ENCODE data around the gene OR4P4.

DNA sequence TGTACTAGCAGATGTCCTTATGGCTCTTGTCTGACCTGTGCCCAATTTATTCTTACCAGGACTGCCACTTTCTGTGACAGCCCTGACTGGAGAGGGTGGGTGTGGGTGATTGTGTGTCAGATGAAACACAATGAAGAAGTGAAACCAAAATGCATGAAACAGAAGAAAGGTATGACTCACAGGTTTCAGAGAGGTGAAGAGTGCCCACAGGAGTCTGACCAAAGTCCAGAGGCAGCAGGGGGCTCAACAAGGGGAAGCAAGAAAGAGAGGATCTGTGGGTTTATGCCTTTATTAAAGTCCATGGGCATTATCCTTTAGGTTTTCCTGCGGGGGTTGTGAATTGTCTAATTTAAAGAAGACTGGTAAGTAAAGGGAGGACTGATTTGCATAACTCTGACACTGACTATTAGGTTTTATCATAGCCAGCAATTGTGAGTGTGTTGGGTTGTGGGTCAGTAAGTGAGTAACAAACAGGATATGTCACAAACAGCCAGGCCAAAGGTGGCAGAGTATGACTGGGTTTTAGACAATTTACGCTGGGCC lies 23.2 kb downstream of the OR4P4 start:
- TF ChIP-seq, protein P1, sequence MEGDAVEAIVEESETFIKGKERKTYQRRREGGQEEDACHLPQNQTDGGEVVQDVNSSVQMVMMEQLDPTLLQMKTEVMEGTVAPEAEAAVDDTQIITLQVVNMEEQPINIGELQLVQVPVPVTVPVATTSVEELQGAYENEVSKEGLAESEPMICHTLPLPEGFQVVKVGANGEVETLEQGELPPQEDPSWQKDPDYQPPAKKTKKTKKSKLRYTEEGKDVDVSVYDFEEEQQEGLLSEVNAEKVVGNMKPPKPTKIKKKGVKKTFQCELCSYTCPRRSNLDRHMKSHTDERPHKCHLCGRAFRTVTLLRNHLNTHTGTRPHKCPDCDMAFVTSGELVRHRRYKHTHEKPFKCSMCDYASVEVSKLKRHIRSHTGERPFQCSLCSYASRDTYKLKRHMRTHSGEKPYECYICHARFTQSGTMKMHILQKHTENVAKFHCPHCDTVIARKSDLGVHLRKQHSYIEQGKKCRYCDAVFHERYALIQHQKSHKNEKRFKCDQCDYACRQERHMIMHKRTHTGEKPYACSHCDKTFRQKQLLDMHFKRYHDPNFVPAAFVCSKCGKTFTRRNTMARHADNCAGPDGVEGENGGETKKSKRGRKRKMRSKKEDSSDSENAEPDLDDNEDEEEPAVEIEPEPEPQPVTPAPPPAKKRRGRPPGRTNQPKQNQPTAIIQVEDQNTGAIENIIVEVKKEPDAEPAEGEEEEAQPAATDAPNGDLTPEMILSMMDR (tag by site-specific recombination; IDR thresholded peaks at IDR 0.05): no peak
- no peak for TF ChIP-seq ZBTB21 (tag by site-specific recombination; IDR thresholded peaks at IDR 0.05)

Data from HEK293 (cell line).